Measurements from ENCODE around the gene LRRC42.

DNA sequence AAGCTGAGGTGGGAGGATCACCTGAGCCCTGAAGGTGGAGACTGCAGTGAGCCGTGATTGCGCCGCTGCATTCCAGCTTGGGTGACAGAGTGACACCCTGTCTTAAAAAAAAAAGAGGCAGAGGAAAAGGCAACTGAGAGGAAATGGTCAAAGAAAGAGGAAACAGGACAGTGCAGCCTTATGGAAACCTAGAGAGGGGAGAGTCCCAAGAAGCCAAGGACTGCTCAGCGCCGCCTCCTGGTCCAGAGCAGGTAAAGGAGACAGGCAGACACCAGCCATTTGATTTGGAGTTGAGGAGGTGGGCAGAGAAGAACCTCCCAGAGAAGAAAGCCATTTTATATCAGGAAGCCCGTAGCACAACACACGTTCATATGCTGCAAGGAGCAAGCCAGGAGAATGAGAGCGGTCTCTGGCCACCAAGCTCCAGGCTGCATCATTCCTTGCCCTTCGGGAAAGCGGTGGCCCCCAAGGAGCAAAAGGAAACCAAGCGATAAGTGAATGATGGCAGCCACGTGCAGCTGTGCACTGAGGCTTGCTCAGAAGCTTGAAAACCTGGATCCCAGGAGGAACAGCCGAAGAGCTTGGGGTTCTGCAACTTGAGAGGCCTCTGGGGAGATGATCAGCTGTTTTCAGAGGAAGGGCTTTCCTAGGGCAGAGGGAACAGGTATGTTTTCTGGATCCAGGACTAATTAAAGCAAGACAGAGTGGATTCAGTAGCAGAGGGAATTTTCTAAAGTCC, 33.7 kb downstream of the LRRC42 start:
- TF ChIP-seq, protein P1, sequence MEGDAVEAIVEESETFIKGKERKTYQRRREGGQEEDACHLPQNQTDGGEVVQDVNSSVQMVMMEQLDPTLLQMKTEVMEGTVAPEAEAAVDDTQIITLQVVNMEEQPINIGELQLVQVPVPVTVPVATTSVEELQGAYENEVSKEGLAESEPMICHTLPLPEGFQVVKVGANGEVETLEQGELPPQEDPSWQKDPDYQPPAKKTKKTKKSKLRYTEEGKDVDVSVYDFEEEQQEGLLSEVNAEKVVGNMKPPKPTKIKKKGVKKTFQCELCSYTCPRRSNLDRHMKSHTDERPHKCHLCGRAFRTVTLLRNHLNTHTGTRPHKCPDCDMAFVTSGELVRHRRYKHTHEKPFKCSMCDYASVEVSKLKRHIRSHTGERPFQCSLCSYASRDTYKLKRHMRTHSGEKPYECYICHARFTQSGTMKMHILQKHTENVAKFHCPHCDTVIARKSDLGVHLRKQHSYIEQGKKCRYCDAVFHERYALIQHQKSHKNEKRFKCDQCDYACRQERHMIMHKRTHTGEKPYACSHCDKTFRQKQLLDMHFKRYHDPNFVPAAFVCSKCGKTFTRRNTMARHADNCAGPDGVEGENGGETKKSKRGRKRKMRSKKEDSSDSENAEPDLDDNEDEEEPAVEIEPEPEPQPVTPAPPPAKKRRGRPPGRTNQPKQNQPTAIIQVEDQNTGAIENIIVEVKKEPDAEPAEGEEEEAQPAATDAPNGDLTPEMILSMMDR (IDR thresholded peaks at IDR 0.05) = no peak
- no peak for TF ChIP-seq POLR2A (IDR thresholded peaks at IDR 0.05)
